NCI-H128 (cell line): ENCODE data around the gene STXBP1.
"Not testable (repeated sequence)": the region's sequence is repeated elsewhere in the genome, so short reads cannot be mapped to it uniquely, and the experiment has no call there.

Experiments
- DNase-seq: peaks from one replicate; lab custom pipeline; 2025; ENCODE audit not compliant: unreplicated experiment; lab: John Stamatoyannopoulos, UW

STXBP1 gene

GRCh38 chr9:127613583-127613954 is 1.5 kb downstream of the STXBP1 start:
- no peak for DNase-seq

GRCh38 chr9:127614961-127615360 is 2.9 kb downstream of the STXBP1 start:
- DNase-seq = no peak

GRCh38 chr9:127621339-127621970 is 9.4 kb downstream of the STXBP1 start:
- not testable (repeated sequence) for DNase-seq

- no peak for DNase-seq
Observed at GRCh38 chr9:127626752-127627493, 14.8 kb downstream of the STXBP1 start.

GRCh38 chr9:127627494-127627855 is 15.4 kb downstream of the STXBP1 start:
- DNase-seq = no peak

GRCh38 chr9:127628758-127629467 is 16.8 kb downstream of the STXBP1 start:
- DNase-seq = no peak

GRCh38 chr9:127629468-127630081 is 17.5 kb downstream of the STXBP1 start:
- no peak for DNase-seq

GRCh38 chr9:127633216-127633862 is 21.3 kb downstream of the STXBP1 start:
- DNase-seq = no peak

GRCh38 chr9:127634021-127634420 is 21.9 kb downstream of the STXBP1 start:
- DNase-seq = no peak

GRCh38 chr9:127634698-127635097 is 22.6 kb downstream of the STXBP1 start:
- no peak for DNase-seq

- DNase-seq = no peak
Observed at GRCh38 chr9:127635201-127635735, 23.2 kb downstream of the STXBP1 start.

GRCh38 chr9:127637322-127637847 is 25.3 kb downstream of the STXBP1 start:
- DNase-seq = peak; percentile 40

- no peak for DNase-seq
Observed at GRCh38 chr9:127640908-127641545, 28.9 kb downstream of the STXBP1 start.

GRCh38 chr9:127642082-127642740 is 30.1 kb downstream of the STXBP1 start:
- DNase-seq = no peak

GRCh38 chr9:127644146-127644827 is 32.2 kb downstream of the STXBP1 start:
- no peak for DNase-seq

GRCh38 chr9:127644943-127645342 is 32.9 kb downstream of the STXBP1 start:
- DNase-seq = no peak

- DNase-seq = no peak
Observed at GRCh38 chr9:127647451-127647850, 35.4 kb downstream of the STXBP1 start.

- DNase-seq = no peak
Observed at GRCh38 chr9:127650518-127650917, 38.4 kb downstream of the STXBP1 start.
